ENCODE measurements around the gene ARL4D. TPM values are rescaled to one million over a fixed set of nuclear protein-coding genes. Genes with fewer than 3 reads are reported as not detected.

Gene ARL4D
- total RNA-seq, 1 experiment from 2014 or later: 11.5 TPM

DNA sequence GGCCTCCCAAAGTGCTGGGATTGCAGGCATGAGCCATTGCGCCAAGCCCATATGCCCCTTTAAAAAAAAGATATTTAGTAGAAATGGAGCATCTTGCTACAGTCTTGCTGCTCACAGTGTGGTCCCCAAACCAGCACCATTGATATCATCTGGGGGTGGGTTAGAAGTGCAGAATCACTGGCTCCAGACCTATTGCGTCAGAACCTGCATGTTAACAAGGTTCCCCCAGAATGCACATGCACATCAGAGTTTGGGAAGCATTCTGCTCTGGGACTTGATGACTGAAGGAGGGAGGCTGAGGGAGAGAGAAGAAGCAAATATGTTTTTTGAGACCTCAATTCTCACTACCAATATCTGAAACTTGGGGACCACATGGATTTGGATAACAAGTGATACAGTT, 16.0 kb upstream of the ARL4D start (continued):
- no peak for TF ChIP-seq ZNF274 (IDR thresholded peaks at IDR 0.05; ENCODE audit: low read depth, low read length)
- TF ChIP-seq, protein P1, sequence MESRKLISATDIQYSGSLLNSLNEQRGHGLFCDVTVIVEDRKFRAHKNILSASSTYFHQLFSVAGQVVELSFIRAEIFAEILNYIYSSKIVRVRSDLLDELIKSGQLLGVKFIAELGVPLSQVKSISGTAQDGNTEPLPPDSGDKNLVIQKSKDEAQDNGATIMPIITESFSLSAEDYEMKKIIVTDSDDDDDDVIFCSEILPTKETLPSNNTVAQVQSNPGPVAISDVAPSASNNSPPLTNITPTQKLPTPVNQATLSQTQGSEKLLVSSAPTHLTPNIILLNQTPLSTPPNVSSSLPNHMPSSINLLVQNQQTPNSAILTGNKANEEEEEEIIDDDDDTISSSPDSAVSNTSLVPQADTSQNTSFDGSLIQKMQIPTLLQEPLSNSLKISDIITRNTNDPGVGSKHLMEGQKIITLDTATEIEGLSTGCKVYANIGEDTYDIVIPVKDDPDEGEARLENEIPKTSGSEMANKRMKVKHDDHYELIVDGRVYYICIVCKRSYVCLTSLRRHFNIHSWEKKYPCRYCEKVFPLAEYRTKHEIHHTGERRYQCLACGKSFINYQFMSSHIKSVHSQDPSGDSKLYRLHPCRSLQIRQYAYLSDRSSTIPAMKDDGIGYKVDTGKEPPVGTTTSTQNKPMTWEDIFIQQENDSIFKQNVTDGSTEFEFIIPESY (IDR thresholded peaks at IDR 0.05; ENCODE audit: extremely low read depth, insufficient replicate concordance, low read length): no peak
- no peak for TF ChIP-seq SP1 (IDR thresholded peaks at IDR 0.05; ENCODE audit: low read depth)
- TF ChIP-seq EGR1 (IDR thresholded peaks at IDR 0.05; ENCODE audit: low read depth): no peak
- no peak for TF ChIP-seq TCF7L2 (IDR thresholded peaks at IDR 0.05; ENCODE audit: borderline replicate concordance, extremely low read depth, insufficient read depth, insufficient read length)
- no peak for TF ChIP-seq CEBPB (IDR thresholded peaks at IDR 0.05; ENCODE audit: low read depth)
- TF ChIP-seq ELF1 (IDR thresholded peaks at IDR 0.05; ENCODE audit: borderline replicate concordance, low read depth): no peak
- no peak for TF ChIP-seq EZH2phosphoT487 (IDR thresholded peaks at IDR 0.05; ENCODE audit: borderline replicate concordance)

DNA sequence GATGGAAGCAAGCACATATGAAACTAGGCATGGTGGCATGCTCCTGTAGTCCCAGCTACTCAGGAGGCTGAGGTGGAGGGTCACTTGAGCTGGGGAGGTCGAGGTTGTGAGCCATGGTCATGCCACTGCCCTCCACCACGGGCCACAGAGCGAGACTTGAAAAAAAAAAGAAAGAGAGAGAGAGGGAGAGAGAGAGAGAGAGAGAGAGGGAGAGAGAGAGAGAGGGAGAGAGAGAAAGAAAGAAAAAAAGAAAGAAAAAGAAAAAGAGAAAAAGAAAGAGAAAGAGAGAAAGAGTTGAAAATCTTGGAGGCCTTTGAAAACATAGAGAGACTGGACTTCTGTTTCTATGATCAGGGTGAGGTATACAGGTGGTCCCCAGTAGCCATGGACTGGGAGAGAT, 15.4 kb upstream of the ARL4D start:
- DNase-seq (ENCODE audit: low read depth, low spot score): no peak
- Histone ChIP-seq H3K27ac (ENCODE audit: low read depth, low read length) (no peak overlapping the region), H3K9ac (ENCODE audit: low read length) (no peak overlapping the region), H3K27me3 (ENCODE audit: insufficient read depth, low read length) (no peaks in the 10 kb centered on the region), H3K9me2 (ENCODE audit: insufficient read depth) (no peaks in the 10 kb centered on the region), H2AFZ (ENCODE audit: low read depth, low read length, poor library complexity, severe bottlenecking) (no peak overlapping the region), H3K4me3 (replicated peaks in 1 of 2; ENCODE audit: low read depth in 1 of 2, low read length in 2 of 2) (no peak overlapping the region), H3K4me2 (ENCODE audit: low read length) (no peak overlapping the region), H3K9me3 (ENCODE audit: control insufficient read depth in 1 of 2, insufficient read depth in 1 of 2, low read depth in 1 of 2, low read length in 2 of 2) (peaks cover 0 to 15% of the 10 kb centered on the region in 2 experiments; a peak in 1 of 4 replicates), H3K4me1 (ENCODE audit: control insufficient read depth in 1 of 2, insufficient read depth in 2 of 2, low read length in 2 of 2) (peaks cover 5 to 10% of the 10 kb centered on the region in 2 experiments; a peak in 3 of 4 replicates), H4K20me1 (ENCODE audit: insufficient read depth) (no peaks in the 10 kb centered on the region), H3K36me3 (ENCODE audit: control insufficient read depth in 1 of 2, insufficient read depth in 2 of 2, low read length in 2 of 2) (no peaks in the 10 kb centered on the region), H3K79me2 (ENCODE audit: insufficient read depth, low read length) (no peaks in the 10 kb centered on the region)
- POLR2A ChIA-PET: interaction anchor here (5.6 kb wide), 1 partner anchor 16 kb away, joined by 152 read pairs; no protein-coding TSS in a partner anchor
- TF ChIP-seq EGR1 (IDR thresholded peaks at IDR 0.05; ENCODE audit: low read depth): no peak
- TF ChIP-seq EZH2phosphoT487 (IDR thresholded peaks at IDR 0.05; ENCODE audit: borderline replicate concordance): no peak
- no peak for TF ChIP-seq POLR2AphosphoS5 (IDR thresholded peaks at IDR 0.05; ENCODE audit: low read depth, low read length)
- TF ChIP-seq, protein P2, sequence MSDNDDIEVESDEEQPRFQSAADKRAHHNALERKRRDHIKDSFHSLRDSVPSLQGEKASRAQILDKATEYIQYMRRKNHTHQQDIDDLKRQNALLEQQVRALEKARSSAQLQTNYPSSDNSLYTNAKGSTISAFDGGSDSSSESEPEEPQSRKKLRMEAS (IDR thresholded peaks at IDR 0.05): no peak
- no peak for TF ChIP-seq SRF (IDR thresholded peaks at IDR 0.05; ENCODE audit: low read depth)
- TF ChIP-seq, protein P3, sequence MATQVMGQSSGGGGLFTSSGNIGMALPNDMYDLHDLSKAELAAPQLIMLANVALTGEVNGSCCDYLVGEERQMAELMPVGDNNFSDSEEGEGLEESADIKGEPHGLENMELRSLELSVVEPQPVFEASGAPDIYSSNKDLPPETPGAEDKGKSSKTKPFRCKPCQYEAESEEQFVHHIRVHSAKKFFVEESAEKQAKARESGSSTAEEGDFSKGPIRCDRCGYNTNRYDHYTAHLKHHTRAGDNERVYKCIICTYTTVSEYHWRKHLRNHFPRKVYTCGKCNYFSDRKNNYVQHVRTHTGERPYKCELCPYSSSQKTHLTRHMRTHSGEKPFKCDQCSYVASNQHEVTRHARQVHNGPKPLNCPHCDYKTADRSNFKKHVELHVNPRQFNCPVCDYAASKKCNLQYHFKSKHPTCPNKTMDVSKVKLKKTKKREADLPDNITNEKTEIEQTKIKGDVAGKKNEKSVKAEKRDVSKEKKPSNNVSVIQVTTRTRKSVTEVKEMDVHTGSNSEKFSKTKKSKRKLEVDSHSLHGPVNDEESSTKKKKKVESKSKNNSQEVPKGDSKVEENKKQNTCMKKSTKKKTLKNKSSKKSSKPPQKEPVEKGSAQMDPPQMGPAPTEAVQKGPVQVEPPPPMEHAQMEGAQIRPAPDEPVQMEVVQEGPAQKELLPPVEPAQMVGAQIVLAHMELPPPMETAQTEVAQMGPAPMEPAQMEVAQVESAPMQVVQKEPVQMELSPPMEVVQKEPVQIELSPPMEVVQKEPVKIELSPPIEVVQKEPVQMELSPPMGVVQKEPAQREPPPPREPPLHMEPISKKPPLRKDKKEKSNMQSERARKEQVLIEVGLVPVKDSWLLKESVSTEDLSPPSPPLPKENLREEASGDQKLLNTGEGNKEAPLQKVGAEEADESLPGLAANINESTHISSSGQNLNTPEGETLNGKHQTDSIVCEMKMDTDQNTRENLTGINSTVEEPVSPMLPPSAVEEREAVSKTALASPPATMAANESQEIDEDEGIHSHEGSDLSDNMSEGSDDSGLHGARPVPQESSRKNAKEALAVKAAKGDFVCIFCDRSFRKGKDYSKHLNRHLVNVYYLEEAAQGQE (IDR thresholded peaks at IDR 0.05; ENCODE audit: low read depth): no peak
- RAD21 ChIA-PET (ENCODE audit: low non-redundant PET in 1 of 2, low total read pairs in 2 of 2, uncharacterized antibody in 2 of 2, unreplicated experiment in 2 of 2): no interaction called here
- CTCF ChIA-PET: no interaction called here
- no peak for ATAC-seq
- no TSS peak for BruUV-seq (replicated peaks)
- intact Hi-C loops (cut with micrococcal nuclease): no loop called here

Measured in HCT116 (cell line).